Measurements from ENCODE around the gene PLCB1.

Gene PLCB1

DNA sequence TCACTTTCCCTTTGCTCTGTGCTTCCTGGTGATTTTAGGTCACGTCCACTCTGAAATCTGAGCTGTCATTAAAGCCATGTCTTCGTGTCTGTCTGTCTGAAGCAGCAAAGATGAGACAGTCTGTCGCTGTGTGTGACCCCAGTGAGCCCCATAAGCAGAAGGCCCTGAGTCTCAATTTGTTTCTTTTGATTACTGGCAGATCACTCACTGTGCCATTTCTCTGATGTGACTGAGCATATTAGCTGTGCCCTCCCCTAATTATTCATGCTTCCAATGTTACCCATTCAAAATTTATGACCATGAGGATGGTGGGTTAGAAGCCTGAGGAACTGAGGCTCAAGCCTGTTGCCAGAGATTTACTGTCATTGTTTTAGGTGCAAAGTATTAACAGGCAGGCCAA, 117.6 kb downstream of the PLCB1 start:
- Mint-ChIP-seq H3K4me1 (ENCODE audit: low read depth) (no peaks in the 10 kb centered on the region), H3K9me3 (no peaks in the 10 kb centered on the region), H3K27me3 (ENCODE audit: low read depth) (no peaks in the 10 kb centered on the region), H3K4me3 (no peak overlapping the region), H3K36me3 (ENCODE audit: low read depth) (no peaks in the 10 kb centered on the region), H3K27ac (no peak overlapping the region)

- no peaks in the 10 kb centered on the region for H3K27me3 Mint-ChIP-seq (ENCODE audit: low read depth)
- no peaks in the 10 kb centered on the region for H3K36me3 Mint-ChIP-seq (ENCODE audit: low read depth)
- no peak overlapping the region for H3K27ac Mint-ChIP-seq
Measured at GRCh38 chr20:8250539-8251200, 118.6 kb downstream of the PLCB1 start.

GRCh38 chr20:8251201-8251575, 119.1 kb downstream of the PLCB1 start:
- Mint-ChIP-seq H3K4me3 (no peak overlapping the region), H3K4me1 (ENCODE audit: low read depth) (no peaks in the 10 kb centered on the region), H3K9me3 (no peaks in the 10 kb centered on the region), H3K36me3 (ENCODE audit: low read depth) (no peaks in the 10 kb centered on the region), H3K27me3 (ENCODE audit: low read depth) (no peaks in the 10 kb centered on the region), H3K27ac (no peak overlapping the region)

More at GRCh38 chr20:8250539-8251200, 118.6 kb downstream of the PLCB1 start:
- Mint-ChIP-seq H3K9me3 (no peaks in the 10 kb centered on the region), H3K4me1 (ENCODE audit: low read depth) (no peaks in the 10 kb centered on the region), H3K4me3 (no peak overlapping the region)

- H3K27ac Mint-ChIP-seq: no peak overlapping the region
- H3K4me3 Mint-ChIP-seq: no peak overlapping the region
- no peaks in the 10 kb centered on the region for H3K9me3 Mint-ChIP-seq
- H3K36me3 Mint-ChIP-seq (ENCODE audit: low read depth): no peaks in the 10 kb centered on the region
- no peaks in the 10 kb centered on the region for H3K27me3 Mint-ChIP-seq (ENCODE audit: low read depth)
- no peaks in the 10 kb centered on the region for H3K4me1 Mint-ChIP-seq (ENCODE audit: low read depth)
Measured at GRCh38 chr20:8254911-8255582, 123.0 kb downstream of the PLCB1 start.

- H3K4me1 Mint-ChIP-seq (ENCODE audit: low read depth): no peaks in the 10 kb centered on the region
- H3K36me3 Mint-ChIP-seq (ENCODE audit: low read depth): no peaks in the 10 kb centered on the region
- H3K4me3 Mint-ChIP-seq: no peak overlapping the region
- H3K9me3 Mint-ChIP-seq: no peaks in the 10 kb centered on the region
- no peak overlapping the region for H3K27ac Mint-ChIP-seq
- H3K27me3 Mint-ChIP-seq (ENCODE audit: low read depth): no peaks in the 10 kb centered on the region
Measured at GRCh38 chr20:8255945-8256632, 124.0 kb downstream of the PLCB1 start.

DNA sequence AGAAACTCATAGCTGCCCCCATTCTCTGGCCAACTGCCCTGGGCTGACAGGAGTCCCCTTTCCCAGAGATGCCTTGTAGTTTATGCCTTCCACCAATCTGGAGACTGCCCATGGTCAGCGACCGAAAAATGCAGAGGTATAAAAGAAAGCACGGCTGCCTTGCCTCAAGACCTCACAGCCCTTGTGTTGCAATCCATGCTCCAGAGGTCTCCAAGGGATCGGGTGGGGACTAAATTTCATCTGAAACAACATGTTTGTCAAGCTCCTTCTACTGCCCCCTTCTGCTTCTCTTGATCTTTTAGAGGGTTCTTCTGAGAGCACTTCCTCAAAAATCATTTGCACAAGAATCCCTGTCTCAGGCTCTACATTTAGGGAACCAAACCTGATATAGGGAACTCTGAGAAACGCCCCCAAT, 128.8 kb downstream of the PLCB1 start:
- Mint-ChIP-seq H3K4me3 (no peak overlapping the region), H3K4me1 (ENCODE audit: low read depth) (no peaks in the 10 kb centered on the region), H3K9me3 (no peaks in the 10 kb centered on the region), H3K27ac (no peak overlapping the region), H3K27me3 (ENCODE audit: low read depth) (no peaks in the 10 kb centered on the region), H3K36me3 (ENCODE audit: low read depth) (no peaks in the 10 kb centered on the region)

DNA sequence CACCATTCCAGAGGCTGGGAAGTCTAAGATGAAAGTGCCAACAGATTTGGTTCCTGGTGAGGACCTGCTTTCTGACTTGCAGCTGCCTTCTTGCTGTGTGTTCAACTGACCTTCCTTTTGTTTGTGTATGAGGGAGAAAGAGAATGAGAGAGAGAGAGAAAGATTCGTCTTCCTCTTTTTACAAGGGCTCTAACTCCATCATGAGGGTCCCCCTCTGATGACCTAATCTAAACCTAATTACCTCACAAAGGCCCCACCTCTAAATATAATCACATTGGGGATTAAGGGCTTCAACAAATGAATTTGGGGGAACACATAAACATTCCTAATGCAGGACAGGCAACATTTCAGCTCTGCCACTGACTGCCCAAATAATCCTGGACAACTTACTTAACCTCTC, 130.7 kb downstream of the PLCB1 start:
- no peaks in the 10 kb centered on the region for H3K36me3 Mint-ChIP-seq (ENCODE audit: low read depth)
- no peak overlapping the region for H3K27ac Mint-ChIP-seq
- H3K27me3 Mint-ChIP-seq (ENCODE audit: low read depth): no peaks in the 10 kb centered on the region
- H3K4me1 Mint-ChIP-seq (ENCODE audit: low read depth): no peaks in the 10 kb centered on the region
- H3K4me3 Mint-ChIP-seq: no peak overlapping the region
- no peaks in the 10 kb centered on the region for H3K9me3 Mint-ChIP-seq

- Mint-ChIP-seq H3K36me3 (ENCODE audit: low read depth) (no peaks in the 10 kb centered on the region), H3K9me3 (no peaks in the 10 kb centered on the region), H3K4me1 (ENCODE audit: low read depth) (no peaks in the 10 kb centered on the region), H3K27me3 (ENCODE audit: low read depth) (no peaks in the 10 kb centered on the region), H3K27ac (no peak overlapping the region), H3K4me3 (no peak overlapping the region)
Measured at GRCh38 chr20:8265588-8265987, 133.5 kb downstream of the PLCB1 start.

GRCh38 chr20:8267009-8267408, 134.9 kb downstream of the PLCB1 start:
- Mint-ChIP-seq H3K4me3 (no peak overlapping the region), H3K4me1 (ENCODE audit: low read depth) (no peaks in the 10 kb centered on the region), H3K9me3 (no peaks in the 10 kb centered on the region), H3K27ac (no peak overlapping the region), H3K27me3 (ENCODE audit: low read depth) (no peaks in the 10 kb centered on the region), H3K36me3 (ENCODE audit: low read depth) (no peaks in the 10 kb centered on the region)

GRCh38 chr20:8271727-8272126, 139.7 kb downstream of the PLCB1 start:
- no peak overlapping the region for H3K27ac Mint-ChIP-seq
- H3K9me3 Mint-ChIP-seq: no peaks in the 10 kb centered on the region
- H3K4me3 Mint-ChIP-seq: no peak overlapping the region
- no peaks in the 10 kb centered on the region for H3K36me3 Mint-ChIP-seq (ENCODE audit: low read depth)
- H3K4me1 Mint-ChIP-seq (ENCODE audit: low read depth): no peaks in the 10 kb centered on the region
- no peaks in the 10 kb centered on the region for H3K27me3 Mint-ChIP-seq (ENCODE audit: low read depth)

GRCh38 chr20:8272766-8273165, 140.7 kb downstream of the PLCB1 start:
- H3K9me3 Mint-ChIP-seq: no peaks in the 10 kb centered on the region
- no peak overlapping the region for H3K27ac Mint-ChIP-seq
- no peaks in the 10 kb centered on the region for H3K27me3 Mint-ChIP-seq (ENCODE audit: low read depth)
- no peaks in the 10 kb centered on the region for H3K36me3 Mint-ChIP-seq (ENCODE audit: low read depth)
- H3K4me1 Mint-ChIP-seq (ENCODE audit: low read depth): no peaks in the 10 kb centered on the region
- no peak overlapping the region for H3K4me3 Mint-ChIP-seq

DNA sequence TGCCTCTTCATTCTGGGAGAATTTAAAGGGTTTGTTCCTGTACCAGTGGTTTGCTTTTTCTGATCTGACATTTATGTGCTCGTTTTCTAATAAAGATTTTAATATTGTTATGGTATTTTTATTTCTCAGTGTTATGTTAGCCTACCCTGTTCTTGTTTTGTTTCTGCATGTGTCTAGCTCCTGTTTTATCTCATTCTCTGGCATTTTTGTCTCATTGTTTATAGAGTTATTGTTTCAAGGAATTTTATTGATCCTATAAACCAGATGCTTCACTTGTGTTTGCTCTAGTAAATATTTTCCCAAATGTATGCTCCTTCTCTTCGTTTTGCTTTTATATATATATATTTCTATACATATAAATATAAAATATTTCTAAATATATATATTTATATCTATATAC, 152.8 kb downstream of the PLCB1 start:
- H3K4me3 Mint-ChIP-seq: no peak overlapping the region
- no peaks in the 10 kb centered on the region for H3K36me3 Mint-ChIP-seq (ENCODE audit: low read depth)
- no peaks in the 10 kb centered on the region for H3K9me3 Mint-ChIP-seq
- H3K4me1 Mint-ChIP-seq (ENCODE audit: low read depth): no peaks in the 10 kb centered on the region
- H3K27ac Mint-ChIP-seq: no peak overlapping the region
- no peaks in the 10 kb centered on the region for H3K27me3 Mint-ChIP-seq (ENCODE audit: low read depth)

DNA sequence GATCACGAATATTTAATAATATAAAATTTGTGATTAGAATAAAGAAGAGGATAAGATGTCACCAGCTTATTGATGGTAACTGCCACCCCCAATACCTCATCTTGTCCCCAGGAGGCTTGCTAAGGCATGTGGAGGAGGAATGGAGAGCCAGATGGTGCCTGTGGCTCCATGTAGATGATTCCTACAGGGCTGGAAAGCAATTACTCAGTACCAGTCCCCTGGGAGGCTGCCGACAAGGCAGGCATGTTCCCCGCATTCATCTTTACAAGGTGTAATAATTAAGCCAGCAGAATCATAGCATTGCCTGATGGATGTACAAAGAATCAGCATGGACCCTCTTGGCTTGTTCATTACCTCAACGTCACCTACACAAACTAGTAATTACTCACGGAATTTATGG, 155.3 kb downstream of the PLCB1 start:
- H3K36me3 Mint-ChIP-seq (ENCODE audit: low read depth): no peaks in the 10 kb centered on the region
- H3K4me1 Mint-ChIP-seq (ENCODE audit: low read depth): no peaks in the 10 kb centered on the region
- H3K4me3 Mint-ChIP-seq: no peak overlapping the region
- no peak overlapping the region for H3K27ac Mint-ChIP-seq
- no peaks in the 10 kb centered on the region for H3K9me3 Mint-ChIP-seq
- no peaks in the 10 kb centered on the region for H3K27me3 Mint-ChIP-seq (ENCODE audit: low read depth)

- H3K27ac Mint-ChIP-seq: no peak overlapping the region
- no peaks in the 10 kb centered on the region for H3K27me3 Mint-ChIP-seq (ENCODE audit: low read depth)
- no peaks in the 10 kb centered on the region for H3K4me1 Mint-ChIP-seq (ENCODE audit: low read depth)
- no peak overlapping the region for H3K4me3 Mint-ChIP-seq
- H3K36me3 Mint-ChIP-seq (ENCODE audit: low read depth): no peaks in the 10 kb centered on the region
- no peaks in the 10 kb centered on the region for H3K9me3 Mint-ChIP-seq
Measured at GRCh38 chr20:8291200-8291599, 159.1 kb downstream of the PLCB1 start.

- Mint-ChIP-seq H3K9me3 (no peaks in the 10 kb centered on the region), H3K36me3 (ENCODE audit: low read depth) (no peaks in the 10 kb centered on the region), H3K27ac (no peak overlapping the region), H3K4me1 (ENCODE audit: low read depth) (no peaks in the 10 kb centered on the region), H3K4me3 (no peak overlapping the region), H3K27me3 (ENCODE audit: low read depth) (no peaks in the 10 kb centered on the region)
Measured at GRCh38 chr20:8291873-8292272, 159.8 kb downstream of the PLCB1 start.
